GM18909 (cell line): Measurements from ENCODE around the gene SFXN5.

ENCODE experiments used
- ATAC-seq: cut with Tn5 transposase; IDR thresholded peaks from one replicate; pipeline ENCODE4 v1.9.1; 2021; ENCODE audit warnings: mild to moderate bottlenecking; ENCODE audit not compliant: unreplicated experiment, poor library complexity

SFXN5 gene

DNA sequence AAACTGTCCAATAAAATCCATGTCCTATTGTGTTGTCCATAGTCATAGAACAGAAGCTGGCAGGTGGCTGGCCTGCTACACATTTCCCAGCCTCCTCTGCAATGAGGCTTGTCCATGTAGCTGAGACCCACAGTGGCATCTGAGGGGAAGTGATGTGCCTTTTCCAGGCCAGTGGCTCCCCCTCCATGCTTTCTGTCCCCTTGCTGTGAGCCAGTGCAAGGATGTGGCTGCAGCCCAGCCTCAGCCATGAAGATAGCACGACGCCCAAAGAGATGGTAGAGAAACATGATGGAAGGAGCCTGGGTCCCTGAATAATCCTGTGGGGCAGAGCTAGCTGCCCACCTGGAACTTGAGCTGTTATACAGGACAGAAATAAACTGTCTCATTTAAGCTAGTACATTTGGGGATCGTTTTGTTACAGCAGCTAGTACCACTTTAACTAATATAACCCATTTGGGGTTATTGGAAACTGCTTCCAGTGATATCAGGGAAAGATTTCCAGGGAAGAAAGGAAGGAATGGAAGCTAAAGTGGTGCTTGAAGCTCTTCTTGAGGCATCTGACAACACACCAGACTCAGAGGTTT, 40.3 kb downstream of the SFXN5 start:
- ATAC-seq: no peak

DNA sequence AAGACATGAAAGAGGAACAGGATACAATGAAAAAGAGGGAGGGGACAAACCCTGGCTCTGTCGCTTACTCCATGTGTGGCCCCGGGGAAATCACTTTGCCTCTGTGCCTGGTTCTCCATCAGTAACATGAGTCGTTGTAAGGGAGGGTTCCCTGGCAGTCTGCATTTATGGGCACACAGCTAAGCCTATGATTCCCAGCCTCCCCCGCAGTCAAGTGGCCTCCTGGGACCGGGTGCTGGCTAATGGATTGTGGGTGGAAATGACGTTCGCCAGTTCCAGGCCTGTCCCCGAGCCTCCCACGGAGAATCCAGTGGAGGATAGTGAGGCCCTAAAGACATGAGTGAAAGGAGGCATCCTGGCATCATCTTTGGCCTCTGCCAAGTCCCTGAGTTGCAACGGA, 42.7 kb downstream of the SFXN5 start:
- ATAC-seq: no peak

DNA sequence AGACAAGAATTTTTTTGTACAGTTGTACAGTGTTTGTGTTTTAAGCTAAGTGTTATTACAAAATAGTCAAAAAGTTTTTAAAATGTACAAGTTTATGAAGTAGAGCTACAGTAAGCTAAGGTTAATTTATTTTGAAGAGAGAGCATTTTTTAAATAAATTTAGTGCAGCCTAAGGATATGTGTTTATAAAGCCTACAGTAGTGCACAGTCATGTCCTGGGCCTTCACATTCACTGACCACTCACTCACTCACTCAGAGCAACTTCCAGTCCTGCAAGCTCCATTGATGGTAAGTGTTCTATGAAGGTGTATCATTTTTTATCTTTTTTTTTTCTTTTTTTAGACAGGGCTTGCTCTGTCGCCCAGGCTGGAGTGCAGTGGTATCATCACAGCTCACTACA, 44.2 kb downstream of the SFXN5 start:
- ATAC-seq: no peak

DNA sequence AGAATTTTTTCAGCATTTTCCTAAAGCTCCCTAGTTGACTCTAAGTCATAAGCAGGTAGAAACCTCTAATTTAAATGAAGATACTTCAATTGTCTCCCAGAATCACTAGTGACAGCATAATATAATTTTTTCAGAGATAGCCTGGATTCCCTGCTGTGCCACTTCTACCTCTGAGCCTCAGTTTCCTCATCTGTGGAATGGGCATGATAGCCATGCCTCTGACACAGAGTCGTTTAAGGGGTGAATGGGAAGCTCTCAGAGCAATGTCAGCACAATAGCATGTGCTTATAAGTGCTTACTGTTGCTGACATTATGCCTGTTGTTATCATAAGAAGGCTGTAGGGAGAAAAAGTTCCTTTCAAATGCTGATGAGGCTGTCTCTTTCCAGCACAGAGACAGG, 48.0 kb downstream of the SFXN5 start:
- no peak for ATAC-seq

DNA sequence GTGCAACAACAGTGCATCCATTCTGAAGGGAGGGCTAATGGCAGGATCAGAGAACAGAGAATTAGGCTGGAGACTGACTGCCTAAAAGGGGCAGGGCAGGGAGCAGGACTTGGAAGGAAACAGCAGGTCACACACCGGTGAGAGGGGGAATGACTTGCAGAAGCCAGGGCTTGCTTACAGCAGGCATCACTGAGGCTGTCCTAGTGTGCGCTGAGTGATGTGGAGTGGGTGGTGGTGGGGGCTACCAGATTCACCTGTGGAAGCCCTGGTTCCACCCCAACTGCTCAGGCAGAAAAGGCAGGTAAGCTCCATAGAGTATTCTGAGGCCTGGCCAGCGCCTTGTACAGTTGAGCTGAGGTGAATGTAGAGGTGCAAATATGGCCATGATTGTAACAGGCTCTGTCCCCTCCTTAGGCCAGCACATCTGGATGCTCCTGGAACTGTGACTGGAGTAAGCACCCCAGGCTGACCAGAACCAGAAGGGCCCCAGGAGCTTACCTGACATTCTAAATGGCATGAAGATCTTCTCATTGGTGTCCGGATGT, 49.4 kb downstream of the SFXN5 start:
- ATAC-seq: no peak

DNA sequence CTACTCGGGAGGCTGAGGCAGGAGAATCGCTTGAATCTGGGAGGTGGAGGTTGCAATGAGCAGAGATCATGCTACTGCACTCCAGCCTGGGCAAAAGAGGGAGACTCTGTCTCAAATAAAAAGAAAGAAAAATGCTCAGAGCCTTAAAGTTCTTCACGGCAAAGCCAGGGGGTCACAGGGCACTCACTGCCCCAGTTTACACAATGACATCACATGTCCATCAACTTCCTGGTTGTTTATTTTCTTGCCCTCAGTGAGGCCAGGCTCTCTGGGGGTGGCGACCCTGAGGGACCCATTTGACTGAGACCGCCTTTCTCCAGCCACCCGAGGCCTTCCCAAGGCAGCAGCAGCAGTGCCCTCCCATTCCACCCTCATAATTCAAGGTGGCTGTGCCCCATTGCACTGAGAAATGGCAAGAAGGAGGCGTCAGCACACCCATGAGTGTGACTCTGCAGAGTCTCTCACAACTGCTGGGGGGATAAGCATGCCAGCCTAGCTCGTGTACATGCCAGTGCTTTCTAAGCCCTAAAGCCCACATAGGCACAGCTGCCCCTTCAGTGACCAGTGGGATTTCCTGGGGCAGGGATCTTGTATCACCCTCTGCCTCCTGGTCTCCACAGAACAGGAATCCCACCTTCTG, 50.0 kb downstream of the SFXN5 start:
- no peak for ATAC-seq

DNA sequence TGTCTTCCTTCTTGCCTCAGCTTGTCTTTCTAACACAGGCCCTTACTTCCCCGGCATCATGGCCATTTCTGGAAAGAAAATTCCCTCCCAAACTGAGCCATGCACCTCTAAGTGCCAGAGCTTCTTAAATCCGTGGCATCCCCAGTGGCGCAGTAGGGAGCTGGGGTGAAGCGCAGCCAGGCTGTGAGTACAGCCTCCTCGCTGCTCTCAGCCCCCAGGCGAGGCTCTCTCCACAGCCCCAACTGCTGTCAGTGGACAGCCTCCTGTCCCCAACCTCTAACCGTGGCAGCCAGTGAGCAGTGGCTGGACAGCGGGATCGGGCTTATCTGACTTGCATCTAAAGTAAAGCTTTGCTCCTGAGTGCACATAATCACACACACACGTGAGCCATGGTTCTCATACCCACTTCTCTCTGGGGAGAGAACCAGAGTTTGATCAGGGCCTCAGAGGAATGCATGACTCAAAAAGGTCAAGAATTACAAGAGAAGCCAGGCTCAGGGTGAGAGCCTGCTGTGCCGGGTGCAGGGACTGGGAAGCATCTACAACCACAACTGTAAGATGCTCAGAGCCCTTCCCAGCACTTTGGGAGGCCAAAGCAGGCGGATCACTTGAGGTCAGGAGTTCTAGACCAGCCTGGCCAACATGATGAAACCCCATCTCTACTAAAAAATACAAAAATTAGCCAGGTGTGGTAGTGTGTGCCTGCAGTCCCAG, 50.7 kb downstream of the SFXN5 start:
- no peak for ATAC-seq

DNA sequence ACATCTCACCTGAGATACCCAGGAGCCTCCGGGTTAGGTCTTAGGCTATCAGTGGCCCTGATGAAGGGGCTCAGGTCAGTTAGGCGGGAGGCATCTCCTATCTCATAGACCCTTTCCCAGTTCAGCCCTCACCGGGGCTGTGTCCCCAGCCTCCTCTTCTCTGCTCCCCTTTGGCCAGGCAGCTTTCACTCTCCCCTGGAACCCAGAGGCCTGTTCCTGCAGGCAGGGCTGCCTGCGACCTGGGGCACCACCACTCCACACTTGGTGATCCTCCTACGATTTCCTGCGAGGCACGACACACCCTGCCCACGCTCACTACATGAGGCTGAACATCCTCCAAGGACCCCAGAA, 51.2 kb downstream of the SFXN5 start:
- no peak for ATAC-seq

DNA sequence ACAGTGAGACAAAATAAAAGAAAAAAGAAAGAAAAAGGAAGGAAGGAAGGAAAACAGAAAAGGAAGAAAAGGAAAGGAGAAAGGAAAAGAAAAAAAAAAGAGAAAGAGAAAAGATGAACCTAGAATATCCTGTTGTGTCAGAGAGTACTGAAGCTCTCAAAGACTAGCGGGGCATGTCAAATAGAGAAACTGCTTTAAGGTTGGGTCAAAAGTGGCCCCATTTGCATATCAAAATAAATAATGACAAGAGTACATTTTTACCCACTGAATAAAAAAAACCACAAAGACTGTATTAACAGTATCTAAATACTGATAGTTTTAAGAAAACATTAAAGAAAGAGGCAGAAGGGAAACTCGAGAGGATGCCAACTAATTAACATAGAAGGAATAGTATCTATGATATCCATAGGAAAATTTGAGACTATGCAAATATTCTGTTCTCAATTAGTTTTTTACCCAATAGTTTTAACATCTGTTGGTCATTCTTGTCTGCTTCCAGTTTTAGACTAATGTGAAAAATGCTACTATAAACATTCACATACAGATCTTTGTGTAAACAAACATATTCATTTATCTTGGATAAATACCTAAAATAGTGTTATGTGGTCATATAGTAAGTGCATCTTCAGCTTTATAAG, 53.2 kb downstream of the SFXN5 start:
- ATAC-seq: no peak

DNA sequence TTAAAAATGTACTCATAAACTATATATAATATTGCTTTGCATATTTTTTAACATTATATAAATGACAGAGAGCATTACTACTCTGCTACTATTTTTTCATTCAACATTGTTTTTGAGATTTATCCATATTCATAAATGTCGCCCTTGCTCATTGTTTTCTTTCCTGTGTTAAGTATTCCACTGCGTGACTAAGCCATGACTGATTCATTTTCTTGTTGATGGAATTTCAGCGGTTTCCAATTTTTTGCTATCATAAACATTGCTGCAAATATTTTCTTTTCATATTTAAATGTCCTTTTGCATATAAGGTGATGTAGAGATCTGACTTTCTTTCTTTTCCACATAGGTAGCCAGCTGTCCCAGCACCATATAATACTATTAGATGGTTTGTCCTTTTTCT, 57.6 kb downstream of the SFXN5 start:
- no peak for ATAC-seq

DNA sequence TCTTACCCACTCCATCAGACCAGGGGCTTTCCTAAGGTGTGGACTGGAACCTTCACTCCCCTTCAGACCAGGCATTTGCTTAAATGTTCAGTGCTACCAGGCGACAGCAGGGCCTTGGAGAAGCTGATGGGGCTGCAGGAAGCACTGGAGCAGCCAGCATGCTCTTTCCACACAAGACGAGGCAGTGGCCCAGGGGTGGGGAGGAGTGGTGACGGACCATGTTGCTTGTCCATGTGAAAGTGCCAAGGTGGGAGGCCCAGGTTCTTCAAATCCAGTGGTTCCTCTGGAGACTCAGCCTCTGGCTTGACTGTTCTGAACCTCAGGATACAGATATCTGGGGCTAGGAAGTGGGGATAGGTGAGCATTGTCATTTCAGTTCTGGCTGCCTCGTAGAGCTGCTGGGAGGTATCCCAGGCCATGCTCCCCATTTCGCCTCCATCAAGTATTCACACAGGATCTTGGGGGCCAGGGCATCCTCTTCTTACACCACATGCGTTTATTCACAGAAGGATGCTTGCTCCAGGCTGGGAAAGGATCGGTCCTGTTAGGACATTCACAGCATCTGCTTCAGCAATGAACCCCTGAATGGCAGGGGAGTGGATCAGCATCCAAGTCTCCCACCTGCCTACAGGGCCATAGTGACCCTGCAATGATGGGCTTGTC, 62.2 kb downstream of the SFXN5 start:
- ATAC-seq: no peak

DNA sequence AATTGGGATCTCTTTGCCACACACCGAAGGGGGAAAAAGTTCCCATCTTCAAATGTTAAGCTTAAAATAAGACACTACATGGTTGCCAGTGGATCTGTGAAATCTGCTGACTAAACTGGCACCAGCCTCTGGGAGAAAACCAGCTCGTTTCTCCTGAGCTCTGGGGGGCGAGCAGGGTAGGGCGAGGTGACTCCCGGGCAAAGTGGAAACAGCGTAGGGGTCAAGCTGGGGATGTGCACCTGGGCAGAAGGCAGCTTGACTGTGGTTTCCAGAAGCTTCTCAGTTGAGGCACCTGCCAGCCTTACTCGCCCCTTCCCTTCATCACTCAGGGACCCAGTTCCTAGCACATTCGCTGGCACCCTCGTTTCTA, 62.8 kb downstream of the SFXN5 start:
- ATAC-seq: no peak

DNA sequence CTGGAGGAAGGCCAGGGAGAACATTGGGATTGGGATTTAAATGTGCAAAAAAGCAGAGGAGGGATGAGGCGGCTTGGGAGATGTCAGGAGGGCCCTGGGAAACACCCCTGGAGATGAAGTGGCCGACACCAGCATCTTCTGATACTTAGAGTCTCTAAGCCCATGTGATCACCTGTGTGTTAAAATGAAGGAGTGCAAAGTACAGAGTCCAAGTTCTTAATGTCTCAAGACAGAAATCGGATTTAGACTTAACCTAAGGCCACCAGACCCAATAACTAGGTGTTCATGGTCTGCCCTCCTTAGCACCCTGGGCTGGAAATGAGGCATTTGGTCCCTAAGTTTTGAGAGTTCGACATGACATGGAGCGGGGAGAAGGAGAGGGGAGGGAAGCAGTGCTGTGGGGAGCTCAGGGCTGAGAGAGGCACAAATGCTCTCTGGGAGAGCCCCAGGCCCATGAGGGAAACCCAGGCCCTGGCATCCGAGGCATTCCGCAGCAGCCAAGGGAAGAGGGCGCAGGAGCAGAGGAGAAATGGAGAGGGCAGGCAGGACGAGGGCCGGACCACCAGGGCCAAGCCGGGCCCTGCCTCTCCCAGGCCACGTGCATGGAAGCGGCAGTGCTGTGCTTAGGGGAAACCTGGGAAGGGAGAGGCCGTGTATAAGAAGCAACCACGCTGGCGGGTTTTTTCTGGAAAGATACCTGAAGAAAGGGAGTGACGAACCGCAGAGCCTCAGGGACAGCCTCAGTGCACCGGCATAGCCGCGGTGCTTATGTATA, 63.3 kb downstream of the SFXN5 start:
- no peak for ATAC-seq

DNA sequence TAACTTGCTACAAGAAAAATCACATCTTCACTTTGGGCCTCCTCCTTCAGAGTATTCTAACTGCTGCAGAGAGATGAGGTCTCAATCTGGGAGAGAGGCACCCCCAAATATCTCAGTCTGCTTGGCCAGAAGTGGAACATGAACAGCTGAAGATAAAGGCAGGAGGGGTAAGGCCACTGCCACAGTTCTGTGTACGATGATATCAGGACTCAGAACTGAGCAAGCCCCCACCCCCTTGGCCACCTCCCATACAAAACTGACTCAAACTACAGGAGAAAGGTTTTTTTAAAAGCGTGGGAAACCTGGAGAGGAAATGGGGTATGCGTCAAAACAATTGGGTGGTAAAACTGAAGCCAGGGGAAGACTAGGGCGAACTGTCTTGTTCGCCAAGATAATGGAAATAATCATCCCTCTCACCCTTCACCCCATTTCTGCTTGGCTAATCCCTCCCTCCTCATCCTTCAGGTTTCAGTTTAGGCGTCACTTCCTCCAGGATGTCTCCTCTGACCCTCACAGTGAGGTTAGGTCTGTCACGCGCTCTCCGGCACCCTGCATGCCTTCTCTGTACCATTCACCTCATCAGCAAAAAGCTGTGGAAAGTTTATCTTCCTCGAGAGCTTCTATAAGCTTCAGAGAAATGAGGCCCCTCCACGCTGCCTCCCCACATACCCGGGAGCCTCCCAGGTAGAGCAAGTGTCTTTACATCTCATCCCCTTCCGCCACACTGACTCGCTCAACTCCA, 64.4 kb downstream of the SFXN5 start:
- ATAC-seq: no peak

DNA sequence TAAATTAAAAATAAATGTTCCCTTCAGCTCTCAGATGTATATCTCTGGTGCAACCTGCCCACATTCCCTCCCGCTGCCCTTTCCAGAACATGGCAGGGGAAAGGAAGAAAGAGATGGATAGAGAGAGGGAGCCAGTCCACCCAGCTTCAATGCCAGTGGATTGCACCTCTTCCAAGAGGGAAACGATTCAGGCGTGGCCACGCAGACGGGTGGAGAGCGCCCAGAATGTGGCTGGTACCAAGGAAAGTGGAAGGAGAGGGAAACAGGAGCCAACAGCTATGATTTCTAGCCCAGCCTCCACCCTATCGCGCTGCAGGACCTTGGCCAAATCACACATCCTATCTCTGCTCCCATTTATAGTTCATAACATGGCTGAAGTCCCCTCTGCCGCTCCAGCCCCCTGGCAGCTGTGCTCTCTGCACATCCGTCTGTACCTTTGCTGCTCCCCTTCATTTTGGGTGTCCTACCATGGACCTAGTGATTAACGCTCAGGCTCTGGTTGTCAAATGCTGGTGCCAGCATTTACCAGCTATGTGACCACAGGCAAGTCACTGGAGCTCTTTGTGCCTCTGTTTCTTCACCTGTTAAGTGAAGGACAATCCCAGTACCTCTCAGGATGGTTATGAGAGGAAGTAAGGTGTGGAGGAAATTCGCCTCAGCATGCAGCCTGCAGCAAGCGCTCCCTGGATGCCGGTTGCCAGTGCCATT, 66.5 kb downstream of the SFXN5 start:
- ATAC-seq: no peak

DNA sequence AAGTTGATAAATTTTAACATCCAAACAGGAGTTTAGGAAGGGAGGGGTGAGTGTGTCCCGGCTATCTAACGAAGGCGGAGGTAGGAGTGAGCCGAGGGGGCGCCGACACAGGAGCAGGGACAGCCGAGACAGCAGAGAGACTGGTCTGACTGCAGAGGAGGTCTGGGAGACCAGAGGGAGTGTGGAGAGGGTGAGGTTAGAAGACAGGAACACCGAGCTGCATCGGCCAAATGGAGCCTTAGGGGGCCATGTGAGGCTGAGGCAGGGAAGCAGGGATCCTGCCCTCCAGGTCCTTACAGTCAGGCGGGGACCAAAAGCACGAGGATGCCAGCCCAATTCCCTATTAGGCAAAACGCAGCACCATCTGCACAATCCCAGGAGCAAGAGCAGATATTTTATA, 67.0 kb downstream of the SFXN5 start:
- ATAC-seq: no peak

DNA sequence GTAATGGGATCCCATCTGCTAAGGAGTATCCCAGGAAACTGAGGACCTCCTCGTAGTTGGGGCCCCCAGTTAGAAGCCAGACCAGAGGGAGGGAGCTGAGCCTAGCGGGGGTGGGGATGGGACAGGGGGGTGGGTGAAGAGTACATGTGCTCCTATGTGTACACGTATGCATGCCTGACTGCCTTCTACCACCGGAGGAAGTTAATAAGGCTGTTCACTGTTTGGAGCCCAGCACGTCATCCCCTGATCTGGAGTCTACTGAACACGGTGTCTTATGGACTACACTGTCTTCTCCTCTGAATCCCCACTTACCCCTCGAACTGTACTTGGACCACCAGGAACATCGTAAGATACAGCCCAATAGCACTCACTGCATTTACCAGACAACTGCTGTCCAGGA, 68.5 kb downstream of the SFXN5 start:
- no peak for ATAC-seq

DNA sequence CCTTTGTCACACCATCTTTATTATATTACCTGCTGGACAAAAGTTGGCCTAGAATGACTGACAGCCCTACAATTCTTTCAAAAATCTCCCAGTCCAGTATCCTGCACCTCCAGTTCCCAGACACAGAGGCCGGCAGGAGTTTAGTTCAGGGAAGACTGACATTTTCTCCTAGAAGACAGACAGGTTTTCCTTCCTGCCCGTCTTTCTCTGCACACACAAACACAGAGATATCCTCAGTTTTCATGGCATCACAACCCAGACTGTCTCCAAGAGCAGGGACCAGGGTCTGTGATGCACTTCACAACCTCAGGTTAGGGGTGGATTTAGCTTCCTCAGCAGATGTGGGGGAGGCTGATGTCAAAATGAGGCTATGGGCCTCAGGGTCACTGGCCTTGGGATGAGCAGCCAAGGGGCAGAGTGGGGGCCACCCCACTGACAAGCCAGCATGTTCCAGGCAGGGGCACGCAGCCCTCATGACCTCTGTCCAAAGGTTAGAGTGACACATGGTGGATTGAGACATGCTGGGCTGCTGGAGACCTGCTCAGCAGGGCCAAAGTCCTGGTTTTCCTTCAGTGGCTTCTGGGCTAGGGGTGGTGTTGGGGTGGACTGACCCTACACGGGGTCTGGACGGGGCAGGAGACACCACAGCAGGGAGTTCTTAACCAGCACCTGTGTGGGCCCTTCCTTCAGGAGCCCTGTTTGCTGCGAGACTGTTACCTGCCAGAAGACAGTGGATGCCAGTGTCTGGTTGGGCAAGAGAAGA, 70.5 kb downstream of the SFXN5 start:
- no peak for ATAC-seq
